C4-2B (cell line): ENCODE data around the gene NDUFB10.

ENCODE experiments used
- ZFX ChIP-seq: fragments of 450-650 bp; IDR thresholded peaks from 2 replicates; pipeline ENCODE4 v1.6.1; 2017
- TF ChIP-seq, protein P1 (sequence below): fragments of 450-650 bp; conservative IDR thresholded peaks from 2 replicates; pipeline ENCODE4 v1.5.1; 2017; ENCODE audit warnings: mild to moderate bottlenecking

DNA sequence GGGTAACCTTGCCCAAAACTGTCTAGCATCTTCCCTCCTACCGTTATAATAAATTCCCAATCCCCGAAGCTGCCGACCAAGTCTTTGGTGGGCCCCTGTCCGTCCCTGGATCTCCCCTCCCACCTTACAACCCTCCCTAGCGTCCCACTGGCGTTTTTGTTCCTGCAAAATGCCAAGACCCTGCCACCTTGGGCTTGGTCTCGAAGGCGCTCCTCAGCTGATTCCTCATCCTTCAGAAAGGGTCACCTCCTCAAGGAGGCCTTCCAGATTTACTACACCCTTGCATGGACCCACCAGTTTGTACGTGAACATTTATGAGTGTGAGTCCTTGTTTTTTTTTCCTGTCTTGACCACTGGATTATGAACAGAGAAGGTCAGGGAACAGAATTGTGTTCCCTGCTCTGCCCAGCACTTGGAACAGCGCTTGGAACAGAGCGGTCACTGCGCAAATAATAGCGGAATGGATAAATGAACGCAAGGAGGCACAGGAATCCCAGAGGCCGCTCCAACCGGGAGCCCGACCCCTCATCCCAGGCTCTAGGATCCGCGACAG is 23.7 kb downstream of the NDUFB10 start:
- TF ChIP-seq, protein P1, sequence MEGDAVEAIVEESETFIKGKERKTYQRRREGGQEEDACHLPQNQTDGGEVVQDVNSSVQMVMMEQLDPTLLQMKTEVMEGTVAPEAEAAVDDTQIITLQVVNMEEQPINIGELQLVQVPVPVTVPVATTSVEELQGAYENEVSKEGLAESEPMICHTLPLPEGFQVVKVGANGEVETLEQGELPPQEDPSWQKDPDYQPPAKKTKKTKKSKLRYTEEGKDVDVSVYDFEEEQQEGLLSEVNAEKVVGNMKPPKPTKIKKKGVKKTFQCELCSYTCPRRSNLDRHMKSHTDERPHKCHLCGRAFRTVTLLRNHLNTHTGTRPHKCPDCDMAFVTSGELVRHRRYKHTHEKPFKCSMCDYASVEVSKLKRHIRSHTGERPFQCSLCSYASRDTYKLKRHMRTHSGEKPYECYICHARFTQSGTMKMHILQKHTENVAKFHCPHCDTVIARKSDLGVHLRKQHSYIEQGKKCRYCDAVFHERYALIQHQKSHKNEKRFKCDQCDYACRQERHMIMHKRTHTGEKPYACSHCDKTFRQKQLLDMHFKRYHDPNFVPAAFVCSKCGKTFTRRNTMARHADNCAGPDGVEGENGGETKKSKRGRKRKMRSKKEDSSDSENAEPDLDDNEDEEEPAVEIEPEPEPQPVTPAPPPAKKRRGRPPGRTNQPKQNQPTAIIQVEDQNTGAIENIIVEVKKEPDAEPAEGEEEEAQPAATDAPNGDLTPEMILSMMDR, result no peak
- TF ChIP-seq ZFX, result no peak
